ENCODE measurements around the gene FARS2.

- TF ChIP-seq CTCF (IDR thresholded peaks at IDR 0.05; ENCODE audit: poor library complexity): no peak
- no peak for TF ChIP-seq EZH2 (IDR thresholded peaks at IDR 0.05; ENCODE audit: borderline replicate concordance)
Observed at GRCh38 chr6:5640614-5641013, 379.3 kb downstream of the FARS2 start.

All from hepatocyte (in vitro differentiated cells).